Subcutaneous adipose tissue (tissue), 4 donors: ENCODE data around the gene ZNF205. TPM values are rescaled to one million over a fixed set of nuclear protein-coding genes. Genes with fewer than 3 reads are reported as not detected.

Source experiments
- total RNA-seq, 4 donors: library from RNA; depleted of rRNA; stranded (reverse); fragments of >200 nt; gene quantifications; one replicate each; pipeline ENCODE4 v1.1.0, GENCODE V29; 2016
- TF ChIP-seq, protein P1 (sequence below): fragments of 450-650 bp; IDR thresholded peaks from one replicate; pipeline ENCODE4 v1.5.1; 2016; ENCODE audit warnings: low read depth, mild to moderate bottlenecking, control low read depth, antibody characterized with exemption, moderate library complexity

Gene ZNF205
- total RNA-seq, 4 donors from 2014 or later = 3.4 to 15.3 (median 7.6) TPM

DNA sequence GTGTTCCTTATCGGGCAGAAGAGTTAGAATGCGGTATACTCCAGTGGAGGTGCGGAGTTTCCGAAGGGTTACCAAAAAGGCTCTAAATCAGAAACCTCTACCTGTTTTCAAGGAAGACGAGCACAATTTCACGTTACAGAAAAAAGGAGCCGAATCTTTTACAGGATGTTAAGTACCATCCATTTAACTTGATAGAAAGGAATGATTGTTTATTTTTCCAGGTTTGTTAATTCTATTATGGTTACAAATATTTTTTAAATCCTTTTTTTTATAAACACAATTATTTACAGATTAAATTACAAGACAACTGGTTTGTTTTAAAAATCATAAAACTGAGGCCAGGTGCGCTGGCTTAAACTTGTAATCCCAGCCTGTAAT is 40.6 kb downstream of the ZNF205 start:
- TF ChIP-seq, protein P1, sequence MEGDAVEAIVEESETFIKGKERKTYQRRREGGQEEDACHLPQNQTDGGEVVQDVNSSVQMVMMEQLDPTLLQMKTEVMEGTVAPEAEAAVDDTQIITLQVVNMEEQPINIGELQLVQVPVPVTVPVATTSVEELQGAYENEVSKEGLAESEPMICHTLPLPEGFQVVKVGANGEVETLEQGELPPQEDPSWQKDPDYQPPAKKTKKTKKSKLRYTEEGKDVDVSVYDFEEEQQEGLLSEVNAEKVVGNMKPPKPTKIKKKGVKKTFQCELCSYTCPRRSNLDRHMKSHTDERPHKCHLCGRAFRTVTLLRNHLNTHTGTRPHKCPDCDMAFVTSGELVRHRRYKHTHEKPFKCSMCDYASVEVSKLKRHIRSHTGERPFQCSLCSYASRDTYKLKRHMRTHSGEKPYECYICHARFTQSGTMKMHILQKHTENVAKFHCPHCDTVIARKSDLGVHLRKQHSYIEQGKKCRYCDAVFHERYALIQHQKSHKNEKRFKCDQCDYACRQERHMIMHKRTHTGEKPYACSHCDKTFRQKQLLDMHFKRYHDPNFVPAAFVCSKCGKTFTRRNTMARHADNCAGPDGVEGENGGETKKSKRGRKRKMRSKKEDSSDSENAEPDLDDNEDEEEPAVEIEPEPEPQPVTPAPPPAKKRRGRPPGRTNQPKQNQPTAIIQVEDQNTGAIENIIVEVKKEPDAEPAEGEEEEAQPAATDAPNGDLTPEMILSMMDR = no peak

DNA sequence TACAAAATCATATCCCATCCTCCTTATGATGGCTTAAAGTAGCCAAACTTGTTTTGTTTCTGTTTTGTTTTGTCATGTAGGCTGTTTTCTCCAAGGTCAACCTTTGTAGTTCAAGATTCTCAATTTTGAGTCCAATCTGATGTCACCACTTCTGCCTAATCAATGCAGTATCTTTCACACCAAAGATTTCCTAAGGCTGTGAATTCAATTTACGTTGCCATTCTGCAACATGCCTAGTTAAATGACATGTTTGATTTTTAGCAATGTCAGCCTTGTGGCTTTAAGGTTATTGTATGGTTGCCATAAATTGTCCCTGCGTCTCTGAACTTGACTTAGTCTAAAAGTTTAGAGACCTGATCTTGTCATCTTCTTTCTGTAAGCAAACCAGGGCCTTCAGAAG is 42.8 kb downstream of the ZNF205 start:
- TF ChIP-seq, protein P1 = no peak

DNA sequence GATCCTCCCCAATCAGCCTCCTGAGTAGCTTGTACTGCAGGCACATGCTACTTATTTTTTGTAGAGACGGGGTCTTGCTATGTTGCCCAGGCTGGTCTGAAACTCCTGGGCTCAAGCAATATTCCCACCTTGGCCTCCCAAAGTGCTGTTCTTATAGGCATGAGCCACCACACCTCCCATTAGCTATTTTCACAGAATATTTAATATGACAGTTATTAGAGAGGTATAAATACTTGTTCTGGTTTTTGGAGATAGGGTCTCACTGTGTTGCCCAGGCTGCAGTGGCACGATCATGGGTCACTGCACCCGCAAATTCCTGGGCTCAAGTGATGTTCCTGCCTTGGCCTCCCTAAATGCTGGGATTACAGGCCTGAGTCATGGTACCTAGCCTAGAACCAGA is 43.6 kb downstream of the ZNF205 start:
- TF ChIP-seq, protein P1 = no peak

DNA sequence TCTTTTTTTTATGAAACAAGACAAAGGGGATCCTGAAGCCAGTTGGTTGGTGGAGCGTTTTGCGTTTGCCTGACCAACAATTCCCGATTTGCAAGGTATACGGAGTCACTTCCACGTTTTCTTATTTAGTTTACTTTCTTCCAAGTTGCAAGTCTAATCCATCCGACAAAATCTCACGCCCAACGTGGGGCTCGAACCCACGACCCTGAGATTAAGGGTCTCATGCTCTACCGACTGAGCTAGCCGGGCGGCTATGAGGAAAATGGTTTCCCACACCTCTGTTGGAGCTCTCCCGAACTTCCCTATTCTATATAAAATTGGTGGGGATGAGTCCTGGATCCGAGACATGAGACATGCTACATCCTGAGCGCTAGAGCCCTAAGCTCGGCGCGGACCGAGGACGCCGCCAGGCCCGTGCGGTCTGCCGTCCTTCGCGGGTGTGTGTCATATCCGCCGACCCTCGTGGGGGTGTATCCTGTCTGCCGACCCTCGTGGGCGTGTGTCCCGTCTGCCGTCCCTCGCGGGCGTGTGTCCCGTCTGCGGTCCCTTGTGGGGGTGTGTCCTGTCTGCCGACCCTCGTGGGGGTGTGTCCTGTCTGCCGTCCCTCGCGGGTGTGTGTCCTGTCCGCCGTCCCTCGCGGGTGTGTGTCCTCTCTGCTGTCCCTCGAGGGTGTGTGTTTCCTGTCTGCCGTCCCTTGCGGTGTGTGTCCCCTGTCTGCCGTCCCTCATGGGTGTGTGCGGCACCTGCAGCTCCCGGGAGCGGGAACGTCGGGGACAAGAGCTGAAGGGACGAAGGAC is 45.0 kb downstream of the ZNF205 start:
- TF ChIP-seq, protein P1 = no peak

DNA sequence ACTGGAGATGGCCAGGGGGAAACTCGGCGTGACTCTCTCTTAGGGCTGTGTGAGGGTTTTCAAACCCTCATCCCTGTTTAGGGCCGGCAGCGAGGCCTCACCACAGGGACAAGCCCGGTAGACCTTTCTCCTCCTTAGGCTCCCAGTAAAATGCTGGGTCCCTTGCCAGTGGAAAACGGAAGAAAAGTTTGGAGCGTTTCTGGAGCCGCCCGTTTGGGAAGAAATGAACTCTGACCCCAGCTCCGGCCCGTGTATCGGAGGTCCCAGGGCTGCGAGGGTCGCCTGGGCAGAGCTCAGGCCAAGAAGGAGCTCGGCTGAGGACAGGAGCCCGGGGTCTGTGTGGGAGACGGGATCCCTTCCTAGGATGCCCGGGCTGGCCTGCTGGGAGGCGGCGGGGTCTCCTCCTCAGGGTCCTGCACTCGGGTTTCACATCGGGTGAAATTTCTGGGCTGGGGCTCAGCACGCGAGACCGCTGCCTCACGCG is 45.7 kb downstream of the ZNF205 start:
- TF ChIP-seq, protein P1 = no peak

DNA sequence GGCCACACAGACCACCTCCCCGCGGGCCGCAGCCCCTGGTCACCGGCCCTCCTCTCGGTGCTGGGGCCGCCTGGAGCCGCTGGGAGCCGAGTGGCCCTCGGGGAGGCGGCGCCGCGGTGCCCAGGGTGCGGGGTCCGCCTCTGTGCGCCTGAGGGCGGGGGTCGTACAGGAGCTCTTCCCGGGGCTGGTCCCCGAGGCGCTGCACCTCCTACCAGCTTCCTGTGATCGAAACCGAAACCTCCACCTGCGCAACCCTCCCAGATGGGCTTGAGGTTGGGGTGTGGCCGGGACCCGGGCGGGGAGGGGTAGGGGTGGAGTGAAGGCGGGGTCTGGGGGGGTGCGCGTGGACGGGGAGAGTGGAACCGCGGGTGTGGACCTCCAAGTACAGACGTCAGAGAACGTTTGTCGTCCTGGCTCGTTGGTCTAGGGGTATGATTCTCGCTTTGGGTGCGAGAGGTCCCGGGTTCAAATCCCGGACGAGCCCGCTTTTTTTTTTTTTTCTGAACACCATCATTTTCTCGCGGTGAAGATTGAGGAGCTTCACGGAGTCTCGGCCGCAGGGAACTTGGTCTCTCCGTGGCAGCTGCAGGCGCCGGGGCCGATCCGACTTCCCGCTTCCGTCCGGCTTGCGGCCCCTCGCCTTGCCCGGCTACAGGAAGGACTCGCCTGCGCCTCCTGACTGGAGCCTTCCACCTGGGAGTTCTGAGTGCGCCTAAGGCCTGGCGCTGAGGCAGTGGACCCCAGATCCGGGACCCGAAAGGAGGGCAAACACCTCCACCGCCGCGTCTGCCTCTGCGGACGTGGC is 46.3 kb downstream of the ZNF205 start:
- TF ChIP-seq, protein P1 = no peak
